HepG2 (cell line): ENCODE results near the gene CDH12. TPM values are rescaled to one million over a fixed set of nuclear protein-coding genes. Genes with fewer than 3 reads are reported as not detected.

Experiments used
- ATAC-seq: fragments of 200-7000 bp; cut with Tn5 transposase; 3 replicates; pipeline ENCODE4 v1.9.1; 2020; ENCODE audit warnings: mild to moderate bottlenecking, moderate library complexity
- BruUV-seq: library from RNA; stranded (reverse); fragments of 400-500 nt; replicated peaks from 2 replicates; lab custom pipeline; 2021; lab: Mats Ljungman, UMichigan
- CTCF ChIA-PET: fragments of 300-600 bp; formaldehyde crosslinking; extraction: SDS; loops from one replicate; lab custom pipeline; 2021; ENCODE audit warnings: low total read pairs, inconsistent platforms, low intra/inter-chr PET ratio; lab: Yijun Ruan, JAX
- POLR2A ChIA-PET: fragments of 350-600 bp; sonication (Branson Sonifier 250); formaldehyde crosslinking; loops from one replicate; lab custom pipeline; 2020; ENCODE audit warnings: antibody characterized with exemption, inconsistent platforms; lab: Yijun Ruan, JAX
- DNase-seq: peaks from one replicate; pipeline ENCODE4 v3.0.0-alpha.2; 2015; ENCODE audit warnings: low spot score
- FAIRE-seq: peaks from 3 replicates; lab custom pipeline; 2011; peaks lifted over from hg19 to GRCh38; lab: Jason Lieb, UNC
- H2AFZ ChIP-seq: one replicate; pipeline ENCODE4 v1.6.1; 2011; ENCODE audit warnings: low read length, inconsistent platforms
- H3K27ac ChIP-seq: fragments of 300-600 bp; 3 replicates; pipeline ENCODE4 v1.8.0; 2011; ENCODE audit warnings: mixed run types, mild to moderate bottlenecking, mixed read lengths, low read length, inconsistent platforms; ENCODE audit not compliant: insufficient read depth; ENCODE audit errors: extremely low read length
- H3K27me3 ChIP-seq, 2 experiments: fragments of 200-600 bp in 1 of 2; 2 replicates in 1 of 2; 3 replicates in 1 of 2; pipeline versions ENCODE4 v1.6.0 to v1.8.0; 2011; ENCODE audit warnings: low read length in 2 of 2, mild to moderate bottlenecking in 2 of 2, moderate library complexity in 2 of 2, inconsistent platforms in 1 of 2; ENCODE audit not compliant: insufficient read depth in 2 of 2, control insufficient read depth in 1 of 2
- H3K36me3 ChIP-seq, 2 experiments: fragments of 200-600 bp in 1 of 2; replicated peaks in 1 of 2; 2 replicates in 1 of 2; 3 replicates in 1 of 2; pipeline versions ENCODE4 v1.5.1 to v1.8.0; 2011; ENCODE audit warnings: low read length in 2 of 2, inconsistent platforms in 1 of 2; ENCODE audit not compliant: insufficient read depth in 2 of 2, control insufficient read depth in 1 of 2
- H3K4me1 ChIP-seq: 2 replicates; pipeline ENCODE4 v1.5.1; 2012; ENCODE audit warnings: low read length, inconsistent platforms; ENCODE audit not compliant: insufficient read depth
- H3K4me2 ChIP-seq: 2 replicates; pipeline ENCODE4 v1.6.0; 2011; ENCODE audit warnings: low read depth, low read length, inconsistent platforms
- H3K4me3 ChIP-seq, 3 experiments: fragments of 200-600 bp in 1 of 3; sonication (generic), shearing (Covaris generic) in 1 of 3; replicated peaks in 1 of 3; 2 replicates each; pipeline ENCODE4 v1.5.1; 2011 to 2016; ENCODE audit warnings: low read length in 3 of 3, inconsistent platforms in 2 of 3, low read depth in 2 of 3, mild to moderate bottlenecking in 2 of 3, control low read depth in 1 of 3, mixed read lengths in 1 of 3; ENCODE audit not compliant: insufficient read depth in 1 of 3
- H3K79me2 ChIP-seq: one replicate; pipeline ENCODE4 v1.6.1; 2011; ENCODE audit warnings: low read length, inconsistent platforms; ENCODE audit not compliant: insufficient read depth
- H3K9ac ChIP-seq: 2 replicates; pipeline ENCODE4 v1.6.0; 2011; ENCODE audit warnings: mild to moderate bottlenecking, low read depth, low read length, inconsistent platforms; ENCODE audit not compliant: insufficient read depth
- H3K9me3 ChIP-seq: 2 replicates; pipeline ENCODE4 v1.5.1; 2012; ENCODE audit warnings: mild to moderate bottlenecking, low read length
- H4K20me1 ChIP-seq: 2 replicates; pipeline ENCODE4 v1.6.0; 2011; ENCODE audit warnings: inconsistent platforms, mild to moderate bottlenecking, low read length, moderate library complexity; ENCODE audit not compliant: insufficient read depth
- ARNTL ChIP-seq: sonication (generic); formaldehyde crosslinking; IDR thresholded peaks from 2 replicates; pipeline ENCODE4 v1.4.0; 2020; ENCODE audit warnings: mild to moderate bottlenecking, missing genetic modification reagents
- ATAD3A ChIP-seq: sonication (generic); formaldehyde crosslinking; IDR thresholded peaks from 2 replicates; pipeline ENCODE4 v1.4.0; 2020; ENCODE audit warnings: missing genetic modification reagents
- ATF1 ChIP-seq: IDR thresholded peaks from 2 replicates; pipeline ENCODE4 v1.6.1; 2016; ENCODE audit warnings: mild to moderate bottlenecking, control low read depth
- ATF7 ChIP-seq, 2 experiments: fragments of 450-650 bp in 1 of 2; sonication (generic) in 1 of 2; formaldehyde crosslinking in 1 of 2; IDR thresholded peaks; 2 replicates each; pipeline versions ENCODE4 v1.4.0 to v1.6.1; 2016 to 2020; ENCODE audit warnings: antibody characterized with exemption in 1 of 2, mild to moderate bottlenecking in 1 of 2, missing genetic modification reagents in 1 of 2
- CCDC6 ChIP-seq: sonication (generic); formaldehyde crosslinking; IDR thresholded peaks from 2 replicates; pipeline ENCODE4 v1.8.1; 2022; ENCODE audit warnings: mild to moderate bottlenecking, missing genetic modification reagents, moderate library complexity
- FOXA1 ChIP-seq, 2 experiments: fragments of 450-650 bp in 1 of 2; sonication (generic) in 1 of 2; formaldehyde crosslinking in 1 of 2; IDR thresholded peaks; 2 replicates each; pipeline versions ENCODE4 v1.4.0 to v1.6.1; 2016 to 2020; ENCODE audit warnings: missing genetic modification reagents in 1 of 2
- KDM4B ChIP-seq: sonication (generic); formaldehyde crosslinking; IDR thresholded peaks from 2 replicates; pipeline ENCODE4 v1.4.0; 2020; ENCODE audit warnings: missing genetic modification reagents
- KLF16 ChIP-seq, 2 experiments: sonication (generic) in 1 of 2; formaldehyde crosslinking in 1 of 2; IDR thresholded peaks; 2 replicates each; pipeline versions ENCODE4 v1.6.1 to v1.8.0; 2016 to 2023; ENCODE audit warnings: missing genetic modification reagents in 2 of 2, missing compliant biosample characterization in 1 of 2
- NFE2 ChIP-seq: sonication (generic); formaldehyde crosslinking; IDR thresholded peaks from 2 replicates; pipeline ENCODE4 v1.4.0; 2020; ENCODE audit warnings: missing genetic modification reagents
- SALL2 ChIP-seq: sonication (generic); formaldehyde crosslinking; IDR thresholded peaks from 2 replicates; pipeline ENCODE4 v1.8.1; 2023; ENCODE audit warnings: mild to moderate bottlenecking, missing genetic modification reagents, inconsistent platforms
- SMARCC2 ChIP-seq: fragments of 450-650 bp; IDR thresholded peaks from 2 replicates; pipeline ENCODE4 v1.6.1; 2017; ENCODE audit warnings: antibody characterized with exemption, mild to moderate bottlenecking
- SOX6 ChIP-seq, 2 experiments: fragments of 450-650 bp in 1 of 2; sonication (generic) in 1 of 2; formaldehyde crosslinking in 1 of 2; IDR thresholded peaks; 2 replicates each; pipeline versions ENCODE4 v1.4.0 to v1.6.1; 2017 to 2020; ENCODE audit warnings: antibody characterized with exemption in 1 of 2, mild to moderate bottlenecking in 1 of 2, missing genetic modification reagents in 1 of 2
- SRY ChIP-seq: sonication (generic); formaldehyde crosslinking; IDR thresholded peaks from 2 replicates; pipeline ENCODE4 v1.8.0; 2022; ENCODE audit warnings: mild to moderate bottlenecking, missing genetic modification reagents
- YEATS4 ChIP-seq: sonication (generic); formaldehyde crosslinking; IDR thresholded peaks from 2 replicates; pipeline ENCODE4 v1.4.0; 2020; ENCODE audit warnings: missing genetic modification reagents, borderline replicate concordance
- ZNF224 ChIP-seq: sonication (generic); formaldehyde crosslinking; IDR thresholded peaks from 2 replicates; pipeline ENCODE4 v1.5.0; 2020; ENCODE audit warnings: mild to moderate bottlenecking, missing genetic modification reagents
- ZNF850 ChIP-seq: sonication (generic); formaldehyde crosslinking; conservative IDR thresholded peaks from 2 replicates; pipeline ENCODE4 v1.9.0; 2021; ENCODE audit warnings: mild to moderate bottlenecking, missing genetic modification reagents
- WGBS: methylation state at CpG from one replicate; pipeline ENCODE4 v1.1.6; 2017; ENCODE audit warnings: low lambda C conversion rate; 5-methylcytosine and 5-hydroxymethylcytosine counted together
- in situ Hi-C: cut with HindIII; loops from 2 replicates; pipeline ENCODE4 v1.10.0; 2017; ENCODE audit warnings: low pct_unique_long_range_greater_than_20kb; ENCODE audit not compliant: extremely low pct_ligation_motif_present
- intact Hi-C: fragments of 100-400 bp; cut with micrococcal nuclease; formaldehyde crosslinking; loops from one replicate; pipeline ENCODE4 v1.10.0; 2022; ENCODE audit not compliant: unreplicated experiment
- polyA plus RNA-seq, 8 experiments: library from polyadenylated mRNA; depleted of rRNA in 3 of 8; stranded (reverse) in 7 of 8; unstranded in 1 of 8; fragments of >200 nt; fragmentation: Illumina TruSeq in 4 of 8; extraction: Trizol in 4 of 8; gene quantifications; 2 replicates each; pipeline versions ENCODE4 v1.2.1 to v1.2.3, GENCODE V29; 2011 to 2016; ENCODE audit warnings: low read depth in 4 of 8, missing spikeins in 1 of 8, mixed read lengths in 1 of 8; ENCODE audit not compliant: insufficient read depth in 1 of 8
- total RNA-seq, 5 experiments: library from RNA; depleted of rRNA; stranded (reverse); fragments of >200 nt; fragmentation: Illumina TruSeq; extraction: Trizol; gene quantifications; 2 replicates each; pipeline ENCODE4 v1.2.3, GENCODE V29; 2016; ENCODE audit warnings: low read depth in 1 of 5
- TF ChIP-seq, protein P1 (sequence below): IDR thresholded peaks from 2 replicates; pipeline ENCODE4 v1.6.1; 2012; ENCODE audit warnings: low read depth, low read length, improper control_type of control experiment
- TF ChIP-seq, protein P2 (sequence below): IDR thresholded peaks from 2 replicates; pipeline ENCODE4 v1.6.1; 2016; ENCODE audit warnings: low read depth, control low read depth

The CDH12 gene
- total and polyA plus RNA-seq, 2 of the 13 experiments (the other 11 are each of a cell fraction or from before 2014, with no cell fraction given) = not detected

DNA sequence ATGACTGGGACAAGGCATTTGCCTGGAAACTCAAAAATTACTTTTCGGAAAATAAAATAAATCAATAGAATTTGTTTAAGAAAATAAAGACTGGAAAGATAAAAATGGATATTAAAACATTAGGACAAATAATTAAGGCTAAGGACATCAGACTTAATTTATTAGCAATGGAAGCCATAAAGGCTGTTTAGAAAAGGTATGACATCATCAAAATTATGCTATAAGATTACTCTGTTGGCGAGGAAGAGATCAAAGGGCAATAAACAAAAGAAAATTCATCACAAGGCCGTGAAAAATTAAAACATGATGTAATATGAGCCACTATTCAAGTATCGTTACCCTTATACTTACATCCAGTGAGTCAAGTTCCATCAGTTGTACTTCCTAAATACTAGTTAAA, 2.7 kb upstream of the CDH12 start:
- Histone ChIP-seq H3K79me2 (no peaks in the 10 kb centered on the region), H3K4me3 (no peak overlapping the region), H3K4me1 (no peaks in the 10 kb centered on the region), H3K4me2 (no peak overlapping the region), H3K27ac (no peak overlapping the region), H3K9ac (no peak overlapping the region), H3K9me3 (no peaks in the 10 kb centered on the region), H3K36me3 (no peaks in the 10 kb centered on the region), H4K20me1 (no peaks in the 10 kb centered on the region), H2AFZ (no peak overlapping the region), H3K27me3 (no peaks in the 10 kb centered on the region; a peak in 1 of 5 replicates)
- in situ Hi-C loops (no loop called here), intact Hi-C loops (no loop called here)
- DNase-seq (no peak), FAIRE-seq (no peak), ATAC-seq (no peak)
- BruUV-seq = no TSS peak
- TF ChIP-seq YEATS4 (no peak), ATF7 (IDR thresholded peaks at IDR 0.05) (peak; percentile 92), ATF7 (CRISPR knock-in tag; IDR thresholded peaks at IDR 0.05) (no peak)
- ChIA-PET CTCF (no interaction called here), POLR2A (no interaction called here)
- 10% methylated on average over 4 of the region's 4 CpGs for whole genome bisulfite sequencing

- ChIA-PET CTCF (no interaction called here), POLR2A (no interaction called here)
- intact Hi-C loops (no loop called here), in situ Hi-C loops (no loop called here)
- no peak for FAIRE-seq
- Histone ChIP-seq H3K4me3 (no peak overlapping the region), H3K4me2 (no peak overlapping the region), H3K9ac (no peak overlapping the region), H3K27ac (no peak overlapping the region), H3K4me1 (no peaks in the 10 kb centered on the region), H4K20me1 (no peaks in the 10 kb centered on the region), H3K27me3 (no peaks in the 10 kb centered on the region; a peak in 1 of 5 replicates), H2AFZ (no peak overlapping the region), H3K36me3 (no peaks in the 10 kb centered on the region), H3K79me2 (no peaks in the 10 kb centered on the region), H3K9me3 (no peaks in the 10 kb centered on the region)
- TF ChIP-seq KLF16 (CRISPR knock-in tag; IDR thresholded peaks at IDR 0.05) = no peak
- TF ChIP-seq SOX6 (IDR thresholded peaks at IDR 0.05) = no peak
- no peak for TF ChIP-seq SOX6 (CRISPR knock-in tag; IDR thresholded peaks at IDR 0.05)
- no peak for TF ChIP-seq KDM4B (CRISPR knock-in tag)
- TF ChIP-seq, protein P1, sequence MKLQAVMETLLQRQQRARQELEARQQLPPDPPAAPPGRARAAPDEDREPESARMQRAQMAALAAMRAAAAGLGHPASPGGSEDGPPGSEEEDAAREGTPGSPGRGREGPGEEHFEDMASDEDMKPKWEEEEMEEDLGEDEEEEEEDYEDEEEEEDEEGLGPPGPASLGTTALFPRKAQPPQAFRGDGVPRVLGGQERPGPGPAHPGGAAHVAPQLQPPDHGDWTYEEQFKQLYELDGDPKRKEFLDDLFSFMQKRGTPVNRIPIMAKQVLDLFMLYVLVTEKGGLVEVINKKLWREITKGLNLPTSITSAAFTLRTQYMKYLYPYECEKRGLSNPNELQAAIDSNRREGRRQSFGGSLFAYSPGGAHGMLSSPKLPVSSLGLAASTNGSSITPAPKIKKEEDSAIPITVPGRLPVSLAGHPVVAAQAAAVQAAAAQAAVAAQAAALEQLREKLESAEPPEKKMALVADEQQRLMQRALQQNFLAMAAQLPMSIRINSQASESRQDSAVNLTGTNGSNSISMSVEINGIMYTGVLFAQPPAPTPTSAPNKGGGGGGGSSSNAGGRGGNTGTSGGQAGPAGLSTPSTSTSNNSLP = no peak
- TF ChIP-seq NFE2 (CRISPR knock-in tag) = no peak
- TF ChIP-seq ZNF224 (CRISPR knock-in tag) = no peak
- no peak for TF ChIP-seq FOXA1 (IDR thresholded peaks at IDR 0.05)
- TF ChIP-seq FOXA1 (CRISPR knock-in tag; IDR thresholded peaks at IDR 0.05) = no peak
- TF ChIP-seq SALL2 (CRISPR knock-in tag) = no peak
- TF ChIP-seq, protein P2, sequence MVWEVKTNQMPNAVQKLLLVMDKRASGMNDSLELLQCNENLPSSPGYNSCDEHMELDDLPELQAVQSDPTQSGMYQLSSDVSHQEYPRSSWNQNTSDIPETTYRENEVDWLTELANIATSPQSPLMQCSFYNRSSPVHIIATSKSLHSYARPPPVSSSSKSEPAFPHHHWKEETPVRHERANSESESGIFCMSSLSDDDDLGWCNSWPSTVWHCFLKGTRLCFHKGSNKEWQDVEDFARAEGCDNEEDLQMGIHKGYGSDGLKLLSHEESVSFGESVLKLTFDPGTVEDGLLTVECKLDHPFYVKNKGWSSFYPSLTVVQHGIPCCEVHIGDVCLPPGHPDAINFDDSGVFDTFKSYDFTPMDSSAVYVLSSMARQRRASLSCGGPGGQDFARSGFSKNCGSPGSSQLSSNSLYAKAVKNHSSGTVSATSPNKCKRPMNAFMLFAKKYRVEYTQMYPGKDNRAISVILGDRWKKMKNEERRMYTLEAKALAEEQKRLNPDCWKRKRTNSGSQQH (CRISPR knock-in tag) = no peak
- TF ChIP-seq ATF1 (CRISPR knock-in tag) = no peak
- no peak for TF ChIP-seq CCDC6 (CRISPR knock-in tag)
- TF ChIP-seq ATAD3A (CRISPR knock-in tag) = no peak
- TF ChIP-seq SMARCC2 = no peak
- no peak for TF ChIP-seq ZNF850 (CRISPR knock-in tag)
- no peak for TF ChIP-seq ARNTL
- TF ChIP-seq SRY = no peak
- 15% methylated on average over 3 of the region's 3 CpGs for WGBS
- DNase-seq = no peak
- ATAC-seq = no peak
- no TSS peak for BruUV-seq
Measured at GRCh38 chr5:22850981-22851380, 2.2 kb downstream of the CDH12 start.
